Sigmoid colon (tissue), 7 donors: Measurements from ENCODE around the gene GRIN2A. TPM values are rescaled to one million over a fixed set of nuclear protein-coding genes. Genes with fewer than 3 reads are reported as not detected.

ENCODE experiments used
- DNase-seq: peaks from one replicate; pipeline ENCODE4 v3.0.0-alpha.2; 2019
- H3K27ac ChIP-seq, 4 donors: fragments of 200-600 bp; sonication (generic); one replicate each; pipeline ENCODE4 v1.5.1; 2016 to 2019; ENCODE audit warnings: mild to moderate bottlenecking in 1 of 4
- H3K27me3 ChIP-seq, 3 donors: fragments of 200-600 bp; sonication (generic); one replicate each; pipeline ENCODE4 v1.5.1; 2019; ENCODE audit warnings: mild to moderate bottlenecking in 1 of 3
- H3K36me3 ChIP-seq, 4 donors: fragments of 200-600 bp; sonication (generic); one replicate each; pipeline ENCODE4 v1.5.1; 2016 to 2019
- H3K4me1 ChIP-seq, 4 donors: fragments of 200-600 bp; sonication (generic); one replicate each; pipeline ENCODE4 v1.5.1; 2017 to 2019
- H3K4me3 ChIP-seq, 4 donors: fragments of 200-600 bp; sonication (generic); one replicate each; pipeline ENCODE4 v1.5.1; 2017 to 2019; ENCODE audit warnings: mild to moderate bottlenecking in 2 of 4, moderate library complexity in 1 of 4
- H3K9me3 ChIP-seq, 4 donors: fragments of 200-600 bp in 3 of 4; sonication (generic) in 3 of 4; one replicate each; pipeline versions ENCODE4 v1.5.1 to v1.6.1; 2013 to 2019
- CTCF ChIP-seq, 4 experiments: fragments of 450-650 bp in 3 of 4; fragments of 200-600 bp in 1 of 4; IDR thresholded peaks; one replicate each; pipeline ENCODE4 v1.5.1; 2016 to 2019; ENCODE audit warnings: antibody characterized with exemption in 4 of 4, mild to moderate bottlenecking in 3 of 4, moderate library complexity in 2 of 4
- EP300 ChIP-seq, 4 donors: sonication (generic); formaldehyde crosslinking; IDR thresholded peaks; one replicate each; pipeline ENCODE4 v1.6.1; 2017; ENCODE audit warnings: antibody characterized with exemption in 4 of 4
- POLR2A ChIP-seq, 2 donors: fragments of 450-650 bp; IDR thresholded peaks; one replicate each; pipeline ENCODE4 v1.6.1; 2016; ENCODE audit warnings: antibody characterized with exemption in 2 of 2, mild to moderate bottlenecking in 2 of 2, moderate library complexity in 2 of 2
- POLR2AphosphoS5 ChIP-seq, 4 donors: sonication (generic); formaldehyde crosslinking; IDR thresholded peaks; one replicate each; pipeline ENCODE4 v1.6.1; 2017; ENCODE audit warnings: antibody characterized with exemption in 4 of 4
- WGBS, 2 donors: extraction: QIAGEN DNeasy Blood & Tissue Kit; methylation state at CpG; one replicate each; pipeline ENCODE4 v1.1.7; 2013; 5-methylcytosine and 5-hydroxymethylcytosine counted together
- intact Hi-C: fragments of 100-400 bp; cut with DNase I; formaldehyde crosslinking; loops from one replicate; pipeline ENCODE4 v1.15.1; 2023
- polyA plus RNA-seq, 3 donors: library from polyadenylated mRNA; stranded (reverse); fragments of 200-250 nt; gene quantifications; one replicate each; pipeline ENCODE4 v1.2.3, GENCODE V29; 2013
- total RNA-seq, 4 donors: library from RNA; depleted of rRNA; stranded (reverse); fragments of >200 nt; gene quantifications; one replicate each; pipeline ENCODE4 v1.1.0, GENCODE V29; 2016
- donor health status: healthy with polysubstance abuse.
- donor health status: Bipolar disorder and iron deficiency.
- donor health status: healthy.

GRIN2A gene
- total and polyA plus RNA-seq, 7 donors, result under 0.01 to 0.36 (median 0.09) TPM

- Histone ChIP-seq H3K4me1 (no peaks in the 10 kb centered on the region), H3K27me3 (no peaks in the 10 kb centered on the region), H3K4me3 (no peak overlapping the region), H3K9me3 (no peaks in the 10 kb centered on the region), H3K36me3 (no peaks in the 10 kb centered on the region), H3K27ac (no peak overlapping the region)
- TF ChIP-seq CTCF (IDR thresholded peaks at IDR 0.05) (no peak), POLR2A (IDR thresholded peaks at IDR 0.05) (no peak), EP300 (IDR thresholded peaks at IDR 0.05) (no peak), POLR2AphosphoS5 (IDR thresholded peaks at IDR 0.05) (no peak)
- WGBS, 2 donors, result 89 to 90% methylated on average over 20 of the region's 20 CpGs
- intact Hi-C loops, result no loop called here
- DNase-seq, result no peak
These were observed 332.5 kb downstream of the GRIN2A start for GRCh38 chr16:9849697-9850245.

DNA sequence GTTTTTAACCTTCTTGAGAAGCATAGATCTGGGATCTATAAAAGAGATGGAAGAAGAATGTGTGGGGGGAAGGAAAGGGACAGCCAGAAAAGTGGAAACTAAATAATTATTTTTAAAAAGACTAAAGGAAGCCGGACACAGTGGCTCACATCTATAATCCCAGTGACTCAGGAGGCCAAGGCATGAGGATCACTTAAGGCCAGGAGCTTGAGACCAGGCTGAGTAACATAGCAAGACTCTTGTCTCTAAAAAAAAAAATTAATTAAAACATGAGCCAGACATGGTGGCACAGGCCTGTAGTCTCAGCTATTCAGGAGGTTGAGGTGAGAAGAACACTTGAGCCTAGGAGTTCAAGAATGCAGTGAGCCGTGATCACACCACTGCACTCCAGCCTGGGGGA is 335.1 kb downstream of the GRIN2A start:
- 91 to 94% methylated on average over 2 of the region's 2 CpGs for WGBS, 2 donors
- TF ChIP-seq CTCF (IDR thresholded peaks at IDR 0.05) (no peak), POLR2A (IDR thresholded peaks at IDR 0.05) (no peak), EP300 (IDR thresholded peaks at IDR 0.05) (no peak), POLR2AphosphoS5 (IDR thresholded peaks at IDR 0.05) (no peak)
- intact Hi-C loops, result no loop called here

DNA sequence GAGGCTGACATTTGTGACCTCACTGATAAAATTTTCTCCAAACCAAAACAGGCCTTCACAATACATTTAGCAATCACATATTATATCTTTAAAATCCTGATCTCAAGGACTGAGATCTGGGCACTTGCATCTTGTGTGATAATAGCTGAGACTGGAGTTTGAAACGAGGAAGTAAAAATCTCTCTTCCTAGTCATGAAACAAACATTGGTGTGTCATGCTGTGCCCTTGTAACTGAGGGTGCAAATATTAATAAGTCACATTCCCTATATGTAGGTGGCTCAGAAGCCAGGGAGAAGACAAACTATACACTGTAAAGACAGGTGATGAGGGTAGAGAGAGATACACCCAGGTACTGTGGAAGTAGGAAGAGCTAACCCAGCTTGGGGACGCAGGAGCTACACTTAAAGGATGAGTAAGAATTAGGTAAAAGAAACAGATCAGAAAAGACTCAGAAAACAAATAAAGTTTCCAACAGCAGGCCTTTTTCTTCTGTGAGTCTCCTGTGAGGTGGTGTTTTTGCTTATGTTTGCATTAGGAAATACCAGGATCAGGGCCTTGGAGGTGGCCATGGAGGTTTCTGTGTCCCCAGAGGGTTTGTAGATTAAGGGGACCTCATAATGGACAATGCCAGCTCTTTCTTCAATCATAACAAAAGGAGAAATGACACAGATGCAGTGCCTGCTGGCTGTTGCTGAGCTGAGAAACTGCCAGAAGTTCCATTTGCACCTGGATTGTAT is 335.7 kb downstream of the GRIN2A start:
- Histone ChIP-seq H3K27me3 (no peaks in the 10 kb centered on the region), H3K4me3 (no peak overlapping the region), H3K9me3 (no peaks in the 10 kb centered on the region), H3K27ac (no peak overlapping the region), H3K36me3 (no peaks in the 10 kb centered on the region), H3K4me1 (no peaks in the 10 kb centered on the region)
- intact Hi-C loops, result no loop called here
- WGBS, 2 donors, result 55 to 73% methylated on average over 2 of the region's 2 CpGs
- DNase-seq, result no peak
- TF ChIP-seq EP300 (IDR thresholded peaks at IDR 0.05) (no peak), CTCF (IDR thresholded peaks at IDR 0.05) (no peak), POLR2AphosphoS5 (IDR thresholded peaks at IDR 0.05) (no peak), POLR2A (IDR thresholded peaks at IDR 0.05) (no peak)

More for the DNA sequence above, 335.1 kb downstream of the GRIN2A start:
- no peak for DNase-seq
- Histone ChIP-seq H3K27me3 (no peaks in the 10 kb centered on the region), H3K4me1 (no peaks in the 10 kb centered on the region), H3K36me3 (no peaks in the 10 kb centered on the region), H3K27ac (no peak overlapping the region), H3K4me3 (no peak overlapping the region), H3K9me3 (no peaks in the 10 kb centered on the region)

- no peaks in the 10 kb centered on the region for H3K27me3 ChIP-seq
- no peak overlapping the region for H3K4me3 ChIP-seq
- 83% methylated on average over 3 of the region's 3 CpGs for WGBS, 2 donors
- intact Hi-C loops, result no loop called here
- TF ChIP-seq CTCF (IDR thresholded peaks at IDR 0.05) (no peak), EP300 (IDR thresholded peaks at IDR 0.05) (no peak), POLR2A (IDR thresholded peaks at IDR 0.05) (no peak)
- DNase-seq, result no peak
- H3K36me3 ChIP-seq, result no peaks in the 10 kb centered on the region
- H3K4me1 ChIP-seq, result no peaks in the 10 kb centered on the region
- no peak overlapping the region for H3K27ac ChIP-seq
- H3K9me3 ChIP-seq, result no peaks in the 10 kb centered on the region
These were observed 336.4 kb downstream of the GRIN2A start for GRCh38 chr16:9845661-9846361.
